Ureter (tissue), 1 donor: ENCODE results near the gene LLGL2. TPM values are rescaled to one million over a fixed set of nuclear protein-coding genes. Genes with fewer than 3 reads are reported as not detected.
A peak's percentile ranks its signal among the peaks of the same experiment; 100 is the strongest.

Experiments
- DNase-seq: peaks from one replicate; pipeline ENCODE4 v3.0.0-alpha.2; 2020; ENCODE audit warnings: low spot score
- total RNA-seq: library from RNA; stranded (reverse); gene quantifications from one replicate; pipeline ENCODE4 v1.2.4, GENCODE V29; 2023
- donor health status: DM: yes; HTN: yes; CAD: no.

Gene LLGL2
- total RNA-seq, 1 donor from 2014 or later: 94.0 TPM

DNA sequence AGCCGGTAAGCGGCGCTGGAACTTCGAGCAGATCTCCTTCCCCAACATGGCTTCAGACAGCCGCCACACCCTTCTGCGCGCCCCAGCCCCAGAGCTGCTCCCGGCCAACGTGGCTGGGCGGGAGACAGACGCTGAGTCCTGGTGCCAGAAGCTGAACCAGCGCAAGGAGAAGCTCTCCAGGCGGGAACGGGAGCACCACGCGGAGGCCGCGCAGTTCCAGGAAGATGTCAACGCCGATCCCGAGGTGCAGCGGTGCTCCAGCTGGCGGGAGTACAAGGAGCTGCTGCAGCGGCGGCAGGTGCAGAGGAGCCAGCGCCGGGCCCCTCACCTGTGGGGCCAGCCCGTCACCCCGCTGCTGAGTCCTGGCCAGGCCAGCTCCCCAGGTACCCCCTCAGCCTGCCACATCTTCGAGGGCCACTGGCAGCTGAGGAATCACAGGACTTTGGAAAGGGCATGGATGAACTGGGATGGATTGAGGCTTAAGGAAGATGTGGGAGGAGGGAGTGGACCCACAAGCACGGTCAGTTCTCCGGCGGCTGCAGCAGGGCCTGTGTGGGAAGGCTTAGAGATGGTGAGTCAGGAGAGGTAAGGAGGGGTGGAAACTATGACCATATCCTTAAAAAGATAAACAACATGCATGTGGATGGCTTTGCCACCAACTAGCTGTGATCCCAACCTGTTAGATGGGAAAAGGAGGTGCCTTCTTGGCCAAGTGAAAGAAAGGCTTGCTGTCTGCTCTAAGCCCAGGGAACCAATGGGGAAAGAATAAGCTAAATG lies 3.4 kb upstream of the LLGL2 start:
- no peak for DNase-seq

DNA sequence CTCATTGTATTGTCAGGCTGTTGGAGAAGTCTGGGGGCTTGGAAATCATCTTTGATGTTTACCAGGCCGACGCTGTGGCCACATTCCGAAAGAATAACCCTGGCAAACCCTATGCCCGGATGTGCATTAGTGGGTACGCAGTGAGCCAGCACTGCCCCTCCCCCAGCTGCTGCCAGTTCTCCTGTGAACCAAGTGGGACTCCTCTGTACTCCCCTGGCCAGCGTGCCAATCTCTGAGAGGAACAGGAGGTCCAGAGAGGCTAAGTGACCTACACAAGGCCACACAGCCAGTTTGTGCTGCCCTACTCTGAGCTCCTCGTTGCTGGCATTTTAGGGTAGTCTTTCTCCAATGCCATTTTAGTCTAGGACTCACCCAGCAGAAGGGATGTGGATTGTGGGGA lies 1.9 kb upstream of the LLGL2 start:
- DNase-seq: no peak

DNA sequence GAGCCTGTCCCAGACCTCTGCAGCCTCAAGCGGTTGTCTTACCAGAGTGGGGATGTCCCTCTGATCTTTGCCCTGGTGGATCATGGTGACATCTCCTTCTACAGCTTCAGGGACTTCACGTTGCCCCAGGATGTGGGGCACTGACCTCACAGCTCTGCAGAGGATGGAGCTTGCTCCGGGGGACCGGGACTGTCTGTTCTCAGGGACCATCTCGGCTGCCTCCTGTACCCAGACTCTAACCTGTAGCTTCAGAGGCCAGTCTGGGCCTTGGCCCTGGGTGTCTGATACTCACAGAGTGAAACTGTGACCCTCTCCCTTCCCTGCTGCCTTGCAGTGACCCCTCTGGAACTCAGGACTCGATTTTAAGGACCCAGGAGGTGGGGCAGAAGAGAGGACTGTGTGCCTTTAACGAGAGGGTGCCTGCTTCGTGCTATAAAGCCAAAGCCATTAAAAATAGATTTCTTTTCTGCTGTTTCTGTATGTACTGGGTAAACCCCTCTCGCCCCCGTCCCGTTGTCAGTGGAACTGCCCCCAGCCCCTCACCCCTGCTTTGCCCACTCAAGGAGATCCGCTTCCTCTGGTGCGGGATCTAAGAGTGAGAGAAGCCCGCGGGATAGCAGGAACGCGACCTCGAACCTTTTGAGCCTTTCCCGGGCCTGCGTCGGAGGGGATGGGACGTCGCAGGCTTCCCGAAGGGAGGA lies 1.1 kb upstream of the LLGL2 start:
- no peak for DNase-seq

DNA sequence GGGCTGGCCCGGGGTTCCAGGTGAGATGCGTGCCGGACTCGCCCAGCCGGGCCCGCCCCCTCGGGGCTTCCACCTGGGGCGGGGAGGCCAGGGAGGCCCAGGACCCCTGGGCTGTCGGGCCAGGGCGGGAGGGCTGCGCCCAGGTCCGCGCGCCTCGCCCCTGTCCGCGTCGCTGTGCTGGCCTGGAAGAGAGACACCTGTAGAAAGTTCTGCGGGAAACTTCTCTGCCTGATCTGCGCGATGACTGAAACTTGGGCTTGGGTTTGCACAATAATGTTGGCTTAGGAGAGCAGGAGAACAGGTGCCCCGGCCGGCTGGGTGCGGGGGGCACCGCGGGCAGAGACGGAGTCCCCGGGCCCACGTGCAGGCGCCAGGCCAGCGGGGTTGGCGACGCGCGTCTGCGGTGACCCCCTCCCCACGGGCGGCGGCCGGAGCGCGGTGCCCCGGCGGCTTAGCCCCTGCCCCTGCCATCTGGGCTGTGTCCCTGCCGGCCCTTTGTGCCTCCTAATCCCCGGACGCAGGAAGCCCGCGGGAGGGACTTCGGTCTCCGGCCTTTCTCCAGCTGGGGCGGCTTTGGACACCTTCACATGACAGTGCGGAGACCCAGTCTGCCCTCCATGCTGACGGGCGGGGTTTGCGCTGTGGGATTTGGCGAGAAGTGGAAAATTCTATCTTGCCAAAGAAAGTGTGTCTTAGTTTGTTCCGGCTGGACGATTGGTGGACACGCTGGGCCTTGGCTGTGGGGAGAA lies 483 bp downstream of the LLGL2 start:
- no peak for DNase-seq

DNA sequence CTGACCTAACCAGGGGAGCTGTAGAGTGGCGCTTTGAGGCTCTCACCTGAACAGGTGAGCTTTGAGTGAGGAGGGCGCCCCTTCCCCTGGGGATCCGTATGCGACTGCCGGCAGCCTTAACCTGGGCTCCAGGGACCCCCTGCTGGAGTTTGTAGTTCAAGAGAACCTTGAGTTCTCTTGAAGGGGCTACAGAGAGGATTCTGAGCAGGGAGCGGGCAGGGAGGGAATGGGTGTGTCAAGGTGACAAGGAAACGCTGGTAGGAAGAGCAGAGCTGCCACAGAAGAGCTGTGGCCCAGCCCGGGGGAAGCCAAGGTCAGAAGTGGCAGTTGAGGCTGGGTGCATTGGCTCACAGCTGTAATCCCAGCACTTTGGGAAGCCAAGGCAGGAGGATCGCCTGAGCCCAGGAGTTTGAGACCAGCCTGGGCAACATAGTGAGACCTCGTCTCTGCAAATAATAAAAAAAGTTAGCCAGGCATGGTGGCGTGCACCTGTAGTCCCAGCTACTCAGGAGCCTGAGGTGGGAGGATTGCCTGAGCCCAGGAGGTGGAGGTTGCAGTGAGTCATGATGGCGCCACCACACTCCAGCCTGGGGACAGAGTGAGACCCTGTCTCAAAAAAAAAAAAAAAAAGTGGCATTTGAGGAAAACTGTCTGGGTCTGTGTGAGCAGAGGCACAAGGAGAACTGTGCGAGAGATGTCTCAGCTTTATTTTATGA lies 1.2 kb downstream of the LLGL2 start:
- no peak for DNase-seq

DNA sequence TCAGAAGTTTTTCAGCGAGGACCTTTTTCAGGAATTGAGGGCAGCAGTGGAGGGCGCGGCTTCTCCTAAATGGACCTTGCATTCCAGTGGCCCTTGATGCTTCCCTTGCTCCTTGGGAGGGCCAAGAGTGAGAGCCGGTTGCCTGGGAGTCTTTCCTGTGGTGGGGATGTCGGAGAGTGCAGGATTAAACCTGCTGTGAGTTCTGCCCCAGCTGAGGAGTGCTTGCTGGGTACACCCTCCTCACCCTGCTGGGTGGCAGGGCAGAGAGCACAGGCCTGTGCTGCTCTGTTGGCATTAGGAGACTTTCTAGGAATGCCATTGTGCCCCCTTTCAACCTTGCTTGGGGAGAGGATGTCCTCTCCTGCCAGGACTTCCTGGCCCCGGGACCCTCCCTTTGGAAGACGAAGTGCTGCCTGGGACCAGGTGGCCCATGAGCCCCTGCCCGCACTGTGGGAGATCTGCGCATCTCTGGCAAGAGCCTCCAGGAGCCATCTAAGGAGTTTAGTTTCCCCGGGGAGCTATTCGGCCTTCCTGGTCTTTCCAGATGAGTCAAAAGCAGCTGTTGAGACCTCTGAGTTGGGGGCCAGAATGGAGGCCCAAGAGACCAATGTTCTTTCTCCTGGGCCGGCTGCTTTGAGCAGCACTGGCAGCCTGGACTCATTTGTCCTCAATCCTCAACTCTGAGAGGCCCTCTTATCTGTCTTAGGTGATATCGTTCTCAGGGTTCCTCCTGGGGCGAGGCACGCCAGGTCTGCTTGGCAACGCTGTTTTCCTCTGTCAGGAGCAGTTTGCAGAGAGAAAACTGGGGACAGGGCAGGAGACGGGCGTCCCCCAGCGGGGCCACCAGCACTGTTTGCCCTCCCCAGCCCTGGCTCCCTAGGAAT lies 5.6 kb downstream of the LLGL2 start:
- no peak for DNase-seq

DNA sequence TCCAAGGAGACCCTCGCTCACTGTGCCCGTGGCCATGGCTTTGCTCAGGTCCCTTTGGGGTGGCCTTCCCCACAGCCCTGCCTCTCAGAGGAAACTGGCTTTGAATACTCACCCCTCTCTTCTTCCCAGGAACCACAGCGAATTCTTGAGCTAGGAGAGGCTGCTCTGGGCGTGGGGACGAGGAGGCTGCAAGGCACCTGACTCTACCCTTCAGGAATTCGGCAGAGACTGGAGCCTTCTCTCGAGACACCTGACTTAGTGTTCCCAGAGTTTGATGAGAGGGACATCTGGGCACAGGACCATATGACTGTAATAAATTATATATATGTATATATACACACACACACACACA lies 6.2 kb downstream of the LLGL2 start:
- DNase-seq: no peak

DNA sequence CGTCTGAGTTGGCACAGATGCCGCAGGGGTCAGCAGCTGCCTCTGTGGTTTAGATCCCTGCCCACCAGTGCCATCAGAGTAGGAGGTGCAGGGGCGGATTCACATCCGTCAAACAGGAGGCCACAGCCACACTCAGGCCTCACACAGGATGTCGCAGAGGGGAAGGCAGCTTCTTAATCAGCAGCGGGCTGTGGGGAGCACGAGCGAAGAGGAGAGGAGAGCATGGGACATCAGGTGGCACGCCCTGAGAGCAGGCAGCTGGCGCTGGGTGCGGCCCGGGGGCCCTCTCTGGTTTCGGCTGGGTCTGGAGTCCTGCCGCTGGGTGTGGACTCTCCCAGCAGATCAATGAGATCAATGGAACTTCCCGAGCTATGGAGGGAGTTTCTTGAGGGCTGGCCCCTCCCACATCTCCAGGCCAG lies 9.6 kb downstream of the LLGL2 start:
- no peak for DNase-seq

DNA sequence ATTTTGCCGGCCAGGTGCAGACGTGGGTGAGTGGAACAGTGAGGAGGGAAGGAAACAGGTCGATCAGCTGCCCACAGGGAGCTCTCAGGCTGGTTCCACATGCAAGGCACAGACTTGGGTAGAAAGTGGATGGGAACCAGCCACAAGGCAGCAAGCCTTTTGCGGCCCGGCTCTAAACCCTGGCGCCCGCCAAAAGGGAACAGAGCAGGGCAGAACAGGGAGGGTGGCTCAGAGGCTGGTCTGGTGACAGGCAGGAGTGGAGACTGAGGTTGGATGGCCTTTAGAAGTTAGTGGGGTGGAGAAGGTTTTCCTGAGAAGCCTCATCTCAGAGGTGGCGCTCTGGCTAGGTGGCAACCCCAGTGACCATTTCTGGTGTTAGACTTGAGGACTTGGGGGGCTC lies 10.4 kb downstream of the LLGL2 start:
- DNase-seq: no peak

DNA sequence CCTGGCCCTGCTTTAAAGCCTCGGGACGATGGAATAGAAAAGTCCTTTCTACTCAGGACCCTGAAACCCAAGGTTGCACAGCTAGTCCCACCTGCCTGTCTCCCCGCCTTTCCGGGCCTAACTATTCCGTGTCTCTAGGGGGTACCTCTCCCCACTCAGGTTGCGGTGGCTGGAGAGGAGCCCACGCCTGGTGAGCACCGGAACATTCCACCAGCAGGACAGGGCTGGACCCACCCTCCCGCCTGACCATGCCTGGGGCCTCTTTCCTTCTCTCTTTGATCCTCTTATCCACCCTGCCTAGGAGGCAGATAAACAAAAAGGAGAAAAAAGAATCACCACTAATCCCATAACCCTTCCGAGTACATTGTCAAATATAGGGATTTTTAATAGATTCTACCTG lies 10.9 kb downstream of the LLGL2 start:
- no peak for DNase-seq

DNA sequence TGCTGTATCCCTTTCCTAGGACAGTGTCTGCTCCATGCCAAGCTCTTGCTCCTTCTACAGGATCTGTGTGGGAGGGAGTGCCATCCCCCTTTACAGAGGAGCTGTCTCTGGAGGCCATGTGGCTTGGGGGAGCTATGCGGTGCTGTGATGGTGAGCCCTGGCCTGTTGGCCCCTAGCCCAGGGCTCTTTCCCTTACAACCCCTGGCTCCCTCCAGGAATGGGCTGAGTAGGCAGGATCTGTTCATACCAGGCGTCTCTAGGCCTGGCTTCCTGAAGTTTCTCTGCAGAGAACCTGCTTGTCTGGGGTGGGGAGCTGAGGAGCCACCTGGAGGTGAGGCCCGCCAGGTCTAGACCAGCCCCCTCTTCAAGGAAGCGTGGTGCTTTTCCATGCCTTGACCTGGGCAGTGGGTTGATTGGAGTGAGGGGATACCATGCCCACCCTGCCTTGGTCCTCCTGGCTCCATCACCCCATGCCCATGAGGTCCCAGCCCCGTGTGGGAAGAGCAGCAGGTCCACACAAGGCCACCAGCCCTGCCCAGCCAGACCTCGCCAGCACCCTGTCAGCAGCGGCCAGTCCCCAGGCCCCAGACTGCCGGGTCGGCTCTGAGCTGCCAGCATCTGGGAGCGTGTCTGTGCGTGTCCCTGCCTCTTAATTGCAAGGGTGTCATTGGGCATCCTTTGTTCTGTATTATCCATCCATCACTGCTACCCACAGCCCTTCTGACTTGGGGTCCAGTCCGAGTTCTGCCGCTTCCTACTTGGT lies 14.7 kb downstream of the LLGL2 start:
- no peak for DNase-seq

DNA sequence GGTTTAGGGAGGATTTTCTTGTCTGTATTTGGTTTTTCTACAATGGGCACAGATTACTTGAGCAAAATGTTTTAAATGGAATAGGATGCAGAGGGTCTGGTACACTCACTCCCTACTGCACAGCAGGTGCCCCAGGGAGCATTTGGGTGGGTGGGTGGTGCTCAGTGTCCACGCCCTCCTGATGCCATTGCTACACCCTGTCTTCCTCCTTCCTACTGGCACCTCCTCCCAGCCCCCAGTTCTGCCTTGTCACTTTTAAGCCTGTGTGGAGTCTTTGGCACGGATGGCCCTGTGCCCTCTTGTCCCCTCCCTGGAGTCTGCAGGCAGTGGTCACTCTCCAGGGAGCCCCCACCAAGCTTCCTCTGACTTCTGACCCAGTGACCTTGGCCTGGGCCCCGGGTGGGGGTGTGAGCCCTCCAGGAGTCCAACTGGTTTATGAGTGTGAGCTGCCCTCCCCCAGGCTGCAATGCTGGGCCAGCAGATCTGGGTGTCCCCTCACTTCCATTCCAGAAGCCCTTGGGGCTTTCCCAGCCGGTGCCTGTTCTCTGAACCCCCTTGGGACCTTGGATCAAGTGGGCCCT lies 15.5 kb downstream of the LLGL2 start:
- DNase-seq: no peak

DNA sequence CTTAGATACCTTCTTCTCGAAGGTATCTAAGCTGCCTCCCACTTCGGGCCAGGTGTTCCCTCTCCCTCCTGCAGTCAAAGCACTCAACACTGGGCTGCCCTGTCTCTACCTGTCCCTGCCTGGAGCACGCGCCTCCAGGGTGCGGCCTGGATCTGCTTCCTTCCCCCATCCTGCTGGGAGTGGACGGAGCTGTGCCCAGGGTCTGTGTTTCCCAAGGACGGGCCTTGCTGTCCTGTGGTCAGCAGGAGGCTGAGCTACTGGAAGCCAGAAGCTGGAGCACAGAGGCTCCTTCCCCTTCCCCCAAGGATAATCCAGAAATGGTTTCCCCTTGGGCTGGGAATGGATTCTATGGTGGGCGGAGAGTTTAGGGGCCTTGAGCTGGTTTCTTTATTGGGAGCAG lies 16.7 kb downstream of the LLGL2 start:
- DNase-seq: no peak

DNA sequence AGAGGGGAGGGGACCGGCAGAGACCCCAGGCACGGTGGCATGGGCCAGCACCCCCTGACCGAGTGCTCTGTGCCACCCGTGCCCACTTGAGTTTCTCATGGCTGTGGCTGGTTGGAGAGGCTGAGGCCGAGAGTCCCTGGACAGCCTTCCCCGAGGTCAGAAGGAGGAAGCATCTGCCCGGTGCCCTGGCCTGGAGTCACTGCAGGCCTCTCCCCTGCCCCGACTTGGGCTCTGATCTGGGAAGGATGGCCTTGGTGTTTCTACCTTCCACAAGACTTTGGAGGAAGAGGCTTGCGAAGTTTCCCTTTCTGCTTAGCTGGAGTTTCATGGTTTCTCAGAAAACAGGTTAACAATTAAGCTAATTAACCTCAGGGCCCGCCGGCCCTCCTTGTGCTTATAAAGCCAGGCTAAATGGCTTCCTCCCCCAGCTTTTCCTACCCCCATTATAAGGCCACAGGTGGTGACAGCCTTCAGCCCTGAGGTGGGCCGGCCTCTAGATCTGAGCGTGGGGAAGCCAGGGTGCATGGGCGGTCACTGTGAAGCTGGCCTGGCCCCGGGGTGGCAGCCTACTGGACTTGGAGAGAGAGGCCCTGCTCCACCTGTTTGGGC lies 17.3 kb downstream of the LLGL2 start:
- DNase-seq: no peak

DNA sequence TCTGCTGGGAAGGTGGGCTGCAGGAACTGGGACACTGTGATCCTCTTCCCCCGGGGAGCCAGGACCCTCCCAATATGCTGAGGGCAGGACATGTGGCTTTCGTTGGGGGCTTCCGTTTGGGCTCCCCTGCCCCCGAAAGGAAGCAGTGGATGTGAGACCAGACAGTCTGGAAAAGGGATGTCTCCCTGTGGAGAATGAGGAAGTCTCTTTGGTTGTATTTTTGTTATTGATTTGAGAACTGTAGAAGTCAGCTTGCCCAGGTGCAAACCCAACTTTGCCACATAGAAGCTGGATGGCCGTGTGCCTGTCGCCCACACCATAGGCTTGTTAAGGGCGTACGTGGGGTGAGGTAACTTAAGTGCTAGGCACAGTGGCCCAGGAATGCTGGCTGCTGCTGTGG lies 18.8 kb downstream of the LLGL2 start:
- DNase-seq: no peak

DNA sequence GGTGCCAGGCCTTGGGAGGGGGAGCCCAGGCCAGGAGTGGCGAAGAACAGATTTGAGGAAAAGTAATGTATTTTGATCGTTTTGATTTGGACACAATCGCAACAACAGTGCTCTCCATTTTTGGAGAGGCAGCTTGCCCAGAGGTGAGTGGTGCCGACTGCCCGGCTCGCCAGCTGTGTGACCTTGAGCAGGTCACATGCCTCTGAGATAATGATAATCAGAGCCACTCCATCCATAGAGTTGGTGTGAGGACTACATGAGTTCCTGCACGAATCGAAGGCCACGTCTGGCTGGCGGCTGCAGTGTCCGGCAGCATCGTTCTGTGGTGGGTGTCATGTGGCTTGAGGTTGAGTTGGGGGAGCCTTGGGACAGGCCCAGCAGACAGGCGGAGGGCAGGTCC lies 20.7 kb downstream of the LLGL2 start:
- DNase-seq: no peak

DNA sequence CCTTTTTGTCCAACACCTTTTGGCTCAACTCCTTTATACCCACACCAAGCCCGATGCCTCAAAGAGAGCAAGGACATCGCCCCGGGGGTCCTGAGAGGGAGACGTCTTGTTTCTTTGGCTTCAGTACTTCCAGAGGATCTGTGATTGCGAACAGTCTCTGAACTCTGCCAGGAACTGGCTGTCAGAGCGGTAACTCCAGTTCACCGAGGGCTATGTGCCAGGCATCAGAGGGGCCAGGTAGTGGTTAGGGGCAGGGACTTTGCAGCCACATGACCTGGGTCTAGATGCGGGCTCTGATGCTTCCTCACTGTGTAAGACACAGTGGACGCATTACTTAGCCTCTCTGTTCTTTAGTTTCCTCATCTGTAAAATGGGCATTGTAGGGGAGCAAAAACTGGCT lies 21.6 kb downstream of the LLGL2 start:
- no peak for DNase-seq

DNA sequence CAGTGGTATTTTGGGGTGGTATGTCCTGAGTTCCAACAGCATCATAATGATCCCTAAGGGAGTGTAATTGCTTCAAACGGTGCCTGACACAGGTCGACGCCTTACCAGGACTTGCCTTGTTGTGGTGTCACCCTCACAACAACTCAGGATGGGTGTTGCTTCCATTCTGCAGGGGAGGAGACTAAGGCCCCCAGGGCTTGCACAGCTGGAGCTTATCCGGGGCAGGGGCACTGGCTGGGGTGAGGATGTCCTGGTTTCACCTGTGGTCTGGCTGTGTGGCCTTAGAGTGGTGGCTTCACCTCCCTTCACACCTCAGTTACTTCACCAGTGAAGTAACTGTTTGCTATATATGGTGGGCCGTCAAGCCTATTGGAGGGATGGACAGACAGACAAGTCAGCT lies 23.3 kb downstream of the LLGL2 start:
- no peak for DNase-seq

DNA sequence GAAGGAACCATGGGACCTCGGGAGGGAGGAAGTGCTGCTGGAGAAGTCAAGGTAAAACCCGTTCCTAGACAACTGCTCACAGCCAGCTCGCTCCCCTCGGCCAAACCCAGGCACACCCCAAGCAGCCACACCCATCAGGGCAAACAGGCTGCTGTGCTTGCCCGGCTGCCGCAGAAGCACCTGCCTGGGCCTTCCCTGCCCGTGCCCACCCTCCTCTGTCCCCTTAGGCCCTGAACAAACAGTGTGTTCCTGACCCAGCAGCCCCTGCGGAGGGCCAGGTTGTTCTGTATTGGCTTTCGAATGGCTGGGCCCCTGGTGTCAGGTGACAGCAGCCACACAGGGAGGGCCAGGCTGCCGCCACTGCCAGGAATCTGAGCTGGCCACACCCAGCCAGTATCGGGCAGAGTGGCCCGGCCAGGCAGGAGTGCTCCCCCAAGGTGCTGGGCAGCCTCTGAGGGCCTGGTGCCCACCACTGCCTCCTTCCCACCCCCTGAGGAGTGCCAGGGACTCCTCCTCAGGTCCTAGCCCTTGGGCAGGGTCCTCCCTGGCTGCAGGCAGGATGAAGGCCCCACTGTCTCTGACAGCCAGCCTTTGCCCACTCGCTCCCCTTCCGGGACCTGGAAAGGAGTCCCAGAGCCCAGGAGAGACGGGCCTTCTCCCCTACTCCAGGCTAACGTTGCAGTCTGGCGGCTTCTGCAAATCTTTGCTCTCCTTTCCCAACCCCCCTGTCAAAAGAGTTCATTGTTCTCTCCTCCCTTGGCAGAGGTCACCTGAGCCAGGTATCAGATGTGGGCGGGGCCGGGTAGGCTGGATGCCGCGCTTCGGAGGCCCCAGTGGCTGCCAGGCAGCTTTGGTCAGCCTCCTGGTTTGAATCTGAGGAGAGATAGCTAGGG lies 24.0 kb downstream of the LLGL2 start:
- peak; percentile 88 for DNase-seq
